ENCODE measurements around the gene SMARCD3. TPM values are rescaled to one million over a fixed set of nuclear protein-coding genes. Genes with fewer than 3 reads are reported as not detected.
A peak's percentile ranks its signal among the peaks of the same experiment; 100 is the strongest.

The SMARCD3 gene
- total RNA-seq, 4 donors from 2014 or later: 2.5 to 11.6 (median 6.3) TPM

GRCh38 chr7:151276666-151277590, 28.4 kb upstream of the SMARCD3 start:
- WGBS, 2 donors: 5 to 8% methylated on average over 13 to 35 of the region's 63 CpGs

GRCh38 chr7:151275813-151276577, 27.5 kb upstream of the SMARCD3 start:
- Histone ChIP-seq H3K9me3 (no peaks in the 10 kb centered on the region), H3K4me1 (peaks cover 21 to 67% (median 25%) of the 10 kb centered on the region in 3 donors), H3K36me3 (no peaks in the 10 kb centered on the region), H3K27me3 (peaks cover 0 to 38% (median 0%) of the 10 kb centered on the region in 4 donors), H3K27ac (peak overlapping the region in 2 of 4 donors; percentile 30 to 69), H3K4me3 (peak overlapping the region in 3 of 4 donors; percentile 34 to 68 (median 47))
- TF ChIP-seq POLR2A (IDR thresholded peaks at IDR 0.05) (no peak), CTCF (IDR thresholded peaks at IDR 0.05) (no peak)
- no peak for DNase-seq
- WGBS, 2 donors: 13 to 19% methylated on average over 8 to 9 of the region's 10 CpGs
- intact Hi-C loops (cut with DNase I): no loop called here

More at GRCh38 chr7:151276666-151277590, 28.4 kb upstream of the SMARCD3 start:
- intact Hi-C loops (cut with DNase I): no loop called here
- peak overlapping the region; percentile 15 to 68 (median 40) for H3K4me3 ChIP-seq
- H3K27me3 ChIP-seq: peaks cover 0 to 48% (median 0%) of the 10 kb centered on the region in 4 donors
- H3K27ac ChIP-seq: peak overlapping the region in 2 of 4 donors; percentile 67 to 69
- TF ChIP-seq POLR2A (IDR thresholded peaks at IDR 0.05): no peak
- TF ChIP-seq CTCF (IDR thresholded peaks at IDR 0.05): no peak
- no peaks in the 10 kb centered on the region for H3K36me3 ChIP-seq
- peaks cover 21 to 58% (median 25%) of the 10 kb centered on the region in 3 donors for H3K4me1 ChIP-seq
- DNase-seq: no peak
- H3K9me3 ChIP-seq: no peaks in the 10 kb centered on the region

GRCh38 chr7:151274936-151275812, 26.7 kb upstream of the SMARCD3 start:
- H3K36me3 ChIP-seq: no peaks in the 10 kb centered on the region
- peaks cover 21 to 67% (median 25%) of the 10 kb centered on the region in 3 donors for H3K4me1 ChIP-seq
- 73 to 74% methylated on average over 7 to 11 of the region's 17 CpGs for WGBS, 2 donors
- H3K4me3 ChIP-seq: no peak overlapping the region
- DNase-seq: no peak
- intact Hi-C loops (cut with DNase I): no loop called here
- TF ChIP-seq POLR2A (IDR thresholded peaks at IDR 0.05): no peak
- TF ChIP-seq CTCF (IDR thresholded peaks at IDR 0.05): no peak
- peaks cover 0 to 36% (median 0%) of the 10 kb centered on the region in 4 donors for H3K27me3 ChIP-seq
- no peaks in the 10 kb centered on the region for H3K9me3 ChIP-seq
- H3K27ac ChIP-seq: peak overlapping the region in 2 of 4 donors; percentile 21 to 30

GRCh38 chr7:151274396-151274795, 25.9 kb upstream of the SMARCD3 start:
- intact Hi-C loops (cut with DNase I): no loop called here
- 42 to 66% methylated on average over 4 of the region's 9 CpGs for WGBS, 2 donors
- H3K27me3 ChIP-seq: peaks cover 0 to 28% (median 0%) of the 10 kb centered on the region in 4 donors
- TF ChIP-seq CTCF (IDR thresholded peaks at IDR 0.05) (no peak), POLR2A (IDR thresholded peaks at IDR 0.05) (no peak)
- H3K9me3 ChIP-seq: no peaks in the 10 kb centered on the region
- no peaks in the 10 kb centered on the region for H3K36me3 ChIP-seq
- no peak overlapping the region for H3K27ac ChIP-seq
- no peak for DNase-seq
- no peak overlapping the region for H3K4me3 ChIP-seq
- H3K4me1 ChIP-seq: peaks cover 21 to 67% (median 25%) of the 10 kb centered on the region in 3 donors
